Smooth muscle cell of the brain vasculature (primary cell): ENCODE data around the gene PLA2G4B.

Experiments
- DNase-seq: peaks from one replicate; pipeline ENCODE4 v3.0.0-alpha.2; 2012; ENCODE audit warnings: low read depth, low spot score

PLA2G4B gene

GRCh38 chr15:41885841-41886240, 47.2 kb downstream of the PLA2G4B start:
- DNase-seq: no peak

GRCh38 chr15:41886741-41887140, 48.1 kb downstream of the PLA2G4B start:
- no peak for DNase-seq

- DNase-seq: no peak
These were observed 48.5 kb downstream of the PLA2G4B start for GRCh38 chr15:41887161-41887560.

DNA sequence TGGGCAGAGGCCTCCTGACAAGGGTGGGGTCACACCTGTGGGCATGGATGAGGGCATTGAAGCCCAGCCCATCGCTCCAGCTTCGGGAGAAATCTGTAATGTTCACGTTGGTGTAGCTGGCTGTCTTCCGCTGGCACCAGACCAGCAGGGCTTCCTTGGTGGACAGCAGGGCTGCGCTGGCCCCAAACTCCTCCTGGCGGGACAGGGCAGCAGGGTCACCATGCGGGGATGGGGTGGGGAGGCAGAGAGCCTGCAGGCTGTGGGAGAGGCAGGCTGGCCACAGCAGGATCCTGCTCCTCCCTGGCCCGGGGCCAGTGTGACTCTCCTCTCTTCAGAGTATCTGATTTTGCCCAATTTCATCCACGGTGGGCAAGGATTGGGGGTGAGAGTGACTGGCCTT, 49.2 kb downstream of the PLA2G4B start:
- no peak for DNase-seq

DNA sequence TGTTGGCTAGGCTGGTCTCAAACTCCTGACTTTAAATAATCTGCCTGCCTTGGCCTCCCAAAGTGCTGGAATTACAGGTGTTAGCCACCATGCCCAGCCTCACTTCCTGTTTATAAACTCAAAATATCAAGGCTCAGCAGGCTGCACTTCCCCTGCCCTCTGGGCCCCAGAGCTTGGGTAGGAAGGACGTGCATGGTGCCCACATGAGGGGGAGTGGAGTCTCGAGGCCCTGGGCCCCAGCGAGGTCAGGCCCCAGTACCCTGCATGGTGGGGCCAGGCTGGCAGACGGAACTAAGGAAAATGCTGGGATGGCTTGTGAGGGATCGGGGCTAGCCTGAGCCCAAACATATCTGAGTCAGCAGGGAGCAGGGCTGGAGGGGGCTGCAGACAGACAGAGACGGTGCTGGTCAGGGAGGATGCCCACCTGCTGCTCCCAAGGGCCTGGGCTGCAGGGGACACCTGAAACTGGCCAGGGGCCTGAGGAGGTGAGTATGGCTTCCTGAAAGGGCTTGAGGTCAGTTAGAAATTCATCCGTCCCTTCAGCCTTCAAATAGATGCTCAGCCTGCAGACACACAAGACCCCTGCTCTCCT, 50.1 kb downstream of the PLA2G4B start:
- DNase-seq: no peak

GRCh38 chr15:41890050-41890690, 51.5 kb downstream of the PLA2G4B start:
- no peak for DNase-seq

DNA sequence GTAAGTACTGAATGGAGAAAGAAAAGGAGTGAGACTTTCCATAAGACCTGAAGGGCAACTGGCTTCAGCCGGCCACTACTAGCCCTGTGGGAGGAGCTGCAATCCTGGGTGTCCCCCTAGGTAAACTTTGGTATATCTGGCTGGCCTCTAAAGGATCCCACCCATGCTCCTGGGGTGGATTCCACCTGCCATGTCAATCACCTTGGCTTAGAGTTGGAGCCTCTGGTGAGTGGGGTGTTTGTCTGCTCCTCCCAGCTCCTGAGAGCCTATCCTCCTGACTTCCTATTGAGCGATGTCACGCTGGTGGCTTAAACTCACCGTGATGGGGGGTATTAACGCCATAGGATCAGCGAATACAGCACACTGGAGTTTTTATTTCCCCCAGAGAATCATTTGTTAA, 52.6 kb downstream of the PLA2G4B start:
- DNase-seq: no peak

DNA sequence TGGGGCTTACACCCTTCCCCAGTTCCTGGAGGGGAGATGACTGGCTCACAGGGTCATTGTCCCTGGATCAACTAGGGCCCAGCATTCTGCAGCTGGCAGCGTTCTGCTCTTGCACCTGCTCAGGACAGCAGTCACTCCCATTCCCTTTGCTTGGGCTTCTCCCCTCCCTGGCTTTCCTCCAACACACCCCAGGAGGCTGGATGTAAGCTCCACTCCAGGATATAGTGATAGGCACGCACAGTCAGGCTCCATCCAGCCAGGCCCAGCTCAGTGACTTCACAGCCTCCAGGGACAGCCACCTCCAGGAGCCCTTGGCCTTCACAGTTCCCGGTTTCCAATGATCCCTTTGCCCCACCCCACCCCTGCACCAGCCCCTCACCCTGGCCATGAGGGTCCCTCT, 53.3 kb downstream of the PLA2G4B start:
- DNase-seq: no peak

- no peak for DNase-seq
These were observed 54.2 kb downstream of the PLA2G4B start for GRCh38 chr15:41892621-41893421.

DNA sequence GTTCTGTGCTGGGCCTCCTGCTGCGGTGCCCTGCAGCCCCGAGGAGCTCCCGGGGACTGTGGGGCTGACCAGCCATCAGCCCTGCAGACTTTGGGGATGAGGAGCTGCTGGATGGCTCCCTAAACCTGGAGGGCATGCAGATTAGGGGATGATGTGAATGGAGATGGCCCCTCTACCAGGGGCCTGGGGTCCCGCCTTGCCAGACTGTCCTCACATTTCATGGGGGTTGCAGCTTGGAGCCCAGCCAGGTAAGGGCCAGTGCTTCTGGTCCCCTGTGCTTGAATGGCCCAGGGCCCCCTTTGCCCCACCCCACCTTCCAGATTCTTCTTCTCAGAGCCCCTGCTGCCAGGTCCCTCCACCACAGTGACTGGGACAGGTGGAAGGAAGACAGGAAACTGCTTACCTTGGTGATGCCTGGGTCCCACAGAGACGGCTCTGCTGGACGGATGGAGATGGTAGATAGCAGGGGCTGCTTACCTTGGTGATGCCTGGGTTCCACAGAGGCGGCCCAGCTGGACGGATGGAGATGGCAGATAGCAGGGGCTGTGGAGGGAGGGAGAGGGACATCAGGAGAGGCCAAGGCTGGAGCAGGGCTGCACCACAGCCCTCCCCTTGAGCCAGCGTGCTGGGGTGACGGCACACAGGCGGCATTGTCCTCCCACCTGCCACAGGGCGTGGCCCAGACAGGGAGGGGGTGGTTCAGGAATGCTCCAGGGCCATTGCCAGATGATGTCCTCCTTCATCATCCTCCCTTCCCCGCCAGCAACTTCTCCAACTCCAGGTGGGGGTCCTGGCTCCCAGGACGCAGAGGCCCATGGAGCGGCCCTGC, 55.0 kb downstream of the PLA2G4B start, which contains the start of gene SPTBN5:
TSS of gene SPTBN5 (minus strand) at position 632 of the 829 bp plus-strand sequence. CDS start at position 76, 556 bp downstream.
- no peak for DNase-seq

DNA sequence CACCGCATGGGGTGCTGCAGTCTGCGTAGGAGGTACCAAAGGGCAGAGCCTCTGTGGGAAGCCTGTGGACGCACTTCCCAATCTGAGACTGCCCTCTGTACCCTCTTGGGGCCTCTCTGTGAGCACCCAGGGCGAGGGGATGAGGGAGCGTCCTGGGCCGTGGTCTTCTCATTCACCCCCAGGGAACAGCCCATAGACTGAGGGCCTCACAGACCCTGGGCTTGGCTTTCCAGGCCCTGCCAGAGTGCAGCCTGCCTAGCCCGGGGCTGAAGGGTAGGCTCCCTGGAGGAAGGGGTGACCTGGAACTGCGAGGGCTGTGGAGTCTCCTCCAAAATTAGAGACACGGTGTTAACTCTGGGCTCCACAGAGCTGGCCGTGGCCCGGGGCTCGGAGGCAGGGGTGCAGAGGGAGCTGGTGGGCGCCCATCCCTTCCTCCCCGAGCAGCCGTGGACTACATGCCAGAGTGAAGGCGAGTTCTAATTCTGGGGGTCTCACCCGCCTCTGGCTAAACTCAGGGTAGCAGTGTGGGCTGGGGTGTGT, 55.7 kb downstream of the PLA2G4B start:
- no peak for DNase-seq

GRCh38 chr15:41894791-41895463, 56.3 kb downstream of the PLA2G4B start:
- DNase-seq: no peak

DNA sequence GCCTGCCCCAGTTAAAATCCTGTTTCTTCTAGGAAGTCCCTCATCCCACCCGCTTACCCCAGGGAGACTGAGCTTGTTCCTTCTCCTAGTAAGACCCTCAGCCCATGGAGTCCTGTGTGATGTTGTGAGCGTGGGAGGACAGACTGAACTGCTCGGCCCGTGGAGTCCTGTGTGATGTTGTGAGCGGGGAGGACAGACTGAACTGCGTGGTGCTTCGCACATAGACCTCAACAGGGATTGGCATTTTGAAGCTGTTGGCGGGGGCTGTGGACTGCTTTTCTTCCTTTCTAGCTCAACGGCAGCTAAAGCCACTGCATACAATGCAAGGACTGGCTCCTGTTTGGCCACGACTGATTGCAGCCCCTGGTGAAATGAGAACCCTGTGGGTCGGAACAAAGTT, 56.8 kb downstream of the PLA2G4B start:
- no peak for DNase-seq

DNA sequence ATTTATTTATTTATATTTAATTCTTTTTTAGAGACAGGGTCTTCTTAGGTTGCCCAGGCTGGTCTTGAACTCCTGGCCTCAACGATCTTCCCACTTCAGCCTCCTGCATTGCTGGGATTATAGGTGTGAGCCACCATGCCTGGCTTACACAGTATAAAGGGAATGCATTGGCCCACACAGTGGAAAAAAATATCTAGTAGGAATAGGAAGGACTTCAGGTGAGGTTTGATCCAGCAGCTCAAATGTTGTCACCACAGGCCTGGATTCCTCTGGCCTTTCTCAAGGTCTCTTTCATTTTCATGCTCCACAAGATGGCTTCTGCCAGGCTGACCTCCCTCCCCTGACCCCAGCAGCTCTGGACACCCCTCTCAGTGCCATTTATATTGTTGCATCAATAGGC, 57.3 kb downstream of the PLA2G4B start:
- no peak for DNase-seq

- DNase-seq: no peak
These were observed 57.9 kb downstream of the PLA2G4B start for GRCh38 chr15:41896566-41896965.

- no peak for DNase-seq
These were observed 58.7 kb downstream of the PLA2G4B start for GRCh38 chr15:41897363-41897799.
